NOMO-1 treated with DMSO at 0.1 percent for 48 hours (cell line): Measurements from ENCODE around the gene PRKCE.

Experiments
- DNase-seq: peaks from one replicate; lab custom pipeline; 2025; ENCODE audit not compliant: unreplicated experiment; lab: John Stamatoyannopoulos, UW

PRKCE gene

DNA sequence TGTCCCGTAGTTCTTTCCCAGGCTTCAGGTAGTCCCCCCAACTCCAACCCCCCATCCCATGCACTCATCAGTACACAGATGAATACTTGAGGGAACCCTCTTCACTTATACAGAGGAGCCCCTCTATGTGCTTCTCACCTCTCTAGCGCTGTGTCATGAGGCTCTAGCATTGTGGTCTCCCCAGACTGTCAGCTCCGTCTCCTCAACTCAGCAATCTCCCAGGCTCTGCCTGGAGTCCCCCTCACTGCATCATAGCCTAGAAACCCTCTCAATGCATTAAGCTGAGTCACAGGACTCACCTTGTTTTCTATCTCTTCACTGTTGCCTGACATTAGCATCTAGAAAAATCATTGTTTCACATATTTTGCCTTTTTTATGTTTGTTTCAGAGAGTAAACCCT lies 20.2 kb upstream of the PRKCE start:
- no peak for DNase-seq

DNA sequence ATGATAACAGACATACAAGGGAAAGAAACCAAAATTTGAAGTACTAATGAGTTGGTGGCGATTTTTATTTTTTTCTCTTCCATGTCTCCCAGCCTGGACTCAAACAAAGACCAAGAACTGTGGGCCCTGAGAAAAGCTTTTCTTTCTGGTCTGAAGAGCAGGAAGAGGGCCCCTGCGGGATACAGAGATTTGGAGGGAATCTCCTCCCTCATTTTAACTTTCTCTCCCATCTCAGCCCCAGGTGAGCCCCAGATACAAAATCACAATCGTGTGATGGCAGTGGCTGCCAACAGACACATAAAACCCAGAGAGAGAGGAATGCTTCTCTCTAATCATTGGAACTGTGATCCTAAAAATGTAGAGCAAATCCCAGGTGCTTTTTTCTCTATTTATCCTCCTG lies 19.5 kb upstream of the PRKCE start:
- no peak for DNase-seq

DNA sequence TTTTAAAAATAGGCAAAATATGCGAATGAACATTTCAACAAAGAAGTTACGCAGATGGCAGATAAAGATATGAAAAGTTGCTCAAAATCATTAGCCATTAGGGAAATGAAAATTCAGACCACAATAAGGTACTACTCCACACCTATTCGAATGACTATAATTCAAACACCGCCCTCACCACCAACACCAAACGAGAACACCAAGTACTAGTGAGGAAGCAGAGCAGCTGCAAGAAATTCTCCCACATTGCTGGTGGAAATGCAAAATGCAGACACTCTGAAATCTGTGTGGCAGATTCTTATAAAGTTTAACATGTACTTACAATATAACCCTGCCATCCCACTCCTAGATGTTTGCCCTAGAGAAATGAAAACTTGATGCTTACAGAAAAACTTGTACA lies 17.3 kb upstream of the PRKCE start:
- DNase-seq = no peak

DNA sequence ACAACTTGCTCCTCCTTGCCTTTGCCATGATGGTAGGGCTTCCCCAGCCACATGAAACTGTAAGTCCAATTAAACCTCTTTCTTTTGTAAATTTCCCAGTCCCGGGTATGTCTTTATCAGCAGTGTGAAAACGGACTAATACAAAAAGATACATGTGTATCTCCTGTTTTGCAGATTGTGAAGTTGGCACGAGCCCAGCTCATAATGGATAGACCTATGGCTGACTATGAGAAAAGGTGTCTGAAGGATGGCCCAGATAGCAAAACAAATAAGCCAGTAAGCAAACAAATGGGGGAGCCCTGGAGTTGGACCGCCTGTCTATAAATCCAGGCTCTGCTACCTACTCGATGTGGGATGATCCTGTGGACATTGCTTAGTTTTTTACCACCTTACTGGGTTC lies 15.5 kb upstream of the PRKCE start:
- no peak for DNase-seq

DNA sequence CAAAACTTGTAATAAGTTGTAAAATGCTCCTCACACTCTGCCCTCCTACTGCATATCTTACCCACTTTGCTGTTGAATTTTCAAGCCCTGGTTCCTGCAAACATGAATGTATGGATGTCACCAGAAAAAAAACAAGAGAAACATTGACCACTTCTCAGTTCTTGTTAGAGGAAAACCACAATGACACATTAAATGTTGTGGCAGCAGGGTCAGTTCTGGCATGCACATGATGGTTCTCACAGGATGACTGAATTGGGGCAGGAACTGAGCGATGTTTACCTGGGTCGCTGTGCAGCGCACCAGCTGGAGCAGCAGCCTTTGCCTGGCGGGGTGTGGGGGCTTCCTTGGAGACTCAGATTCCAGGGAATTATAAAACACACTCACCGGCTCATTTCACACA lies 14.0 kb upstream of the PRKCE start:
- DNase-seq = peak; percentile 87

DNA sequence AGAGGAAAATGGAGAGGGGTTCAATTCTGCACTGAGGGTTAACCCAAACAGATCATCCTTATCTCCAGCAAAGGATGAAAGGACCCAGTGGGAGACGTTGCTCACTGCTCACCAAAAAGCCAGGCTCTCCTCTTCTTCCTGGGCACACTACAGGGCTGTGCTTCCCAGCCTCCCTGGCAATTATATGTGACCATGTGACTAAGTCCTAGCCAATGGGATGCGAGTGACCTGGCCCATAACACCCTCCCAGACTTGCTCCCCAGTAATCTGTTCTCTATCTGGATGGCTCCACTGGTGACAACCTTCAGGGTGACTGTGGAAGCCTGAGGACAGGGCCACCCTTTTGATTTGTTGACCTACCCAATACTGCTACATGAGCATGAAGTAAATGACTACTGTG lies 10.9 kb upstream of the PRKCE start:
- no peak for DNase-seq

DNA sequence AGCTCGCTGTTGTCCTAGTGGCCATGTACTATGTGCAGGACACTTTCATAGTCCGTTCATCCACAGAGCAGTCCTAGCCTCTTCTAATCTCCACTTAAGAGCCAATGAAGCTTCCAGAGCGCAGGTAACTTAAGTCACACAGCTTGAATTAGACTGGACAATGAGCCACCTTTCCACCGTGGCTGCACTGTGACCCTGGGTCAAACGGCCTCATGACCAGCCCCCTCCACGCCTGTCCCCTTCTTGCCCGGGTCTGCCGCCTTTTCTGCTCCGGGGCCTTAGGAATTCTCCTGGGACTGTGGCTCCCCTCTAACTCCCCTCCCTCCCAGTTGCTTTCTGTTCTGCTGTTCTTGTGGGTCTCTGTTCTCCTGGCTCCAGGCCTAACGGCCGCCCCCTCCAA lies 8.4 kb upstream of the PRKCE start:
- DNase-seq = no peak

DNA sequence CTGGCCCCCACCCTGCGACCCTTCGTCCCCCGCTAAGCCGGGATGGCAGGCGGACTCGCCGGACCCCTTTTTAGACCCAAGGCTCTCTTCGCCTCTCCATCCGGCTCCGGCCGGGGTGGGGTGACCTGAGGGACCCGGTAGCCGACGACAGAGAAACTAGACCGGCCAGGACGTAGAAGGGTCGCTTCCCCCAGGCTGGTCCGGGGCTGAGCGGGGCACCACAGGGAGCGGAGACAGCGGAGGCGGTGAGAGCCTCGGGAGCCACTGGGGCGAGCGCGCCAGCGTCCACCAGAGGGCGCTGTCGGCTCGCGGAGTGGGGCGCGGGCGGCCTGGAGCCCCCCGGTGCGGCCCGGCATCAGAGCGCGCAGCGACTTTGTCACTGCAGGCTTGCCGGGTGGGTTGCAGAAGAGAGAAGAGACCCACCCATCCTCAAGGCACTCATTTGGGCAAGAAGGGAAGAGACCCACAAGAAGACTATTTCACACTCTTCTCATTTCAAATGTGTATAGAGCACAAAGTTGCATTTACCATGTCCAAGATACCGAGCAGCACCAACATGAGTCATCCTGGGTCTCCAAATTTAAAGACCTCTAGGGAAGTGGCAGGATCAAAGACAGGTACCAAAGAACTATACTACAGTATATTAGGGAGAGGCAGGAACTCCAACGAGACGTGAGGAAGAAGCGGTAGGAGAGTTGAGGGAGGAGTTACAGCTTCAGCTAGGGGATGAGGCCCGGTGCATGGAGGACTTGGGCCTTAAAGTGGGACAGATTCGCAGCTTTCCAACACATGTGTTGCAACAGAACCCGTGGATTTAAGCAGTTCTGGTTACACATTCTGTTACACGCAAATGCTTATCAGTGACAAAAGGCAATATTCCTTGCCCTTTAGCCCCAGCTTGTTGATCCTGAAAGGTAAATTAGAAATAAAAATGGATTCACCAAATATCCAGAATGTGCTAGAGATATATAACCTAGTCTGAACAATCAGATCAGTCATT lies 7.6 kb upstream of the PRKCE start:
- DNase-seq = peak; percentile 55

DNA sequence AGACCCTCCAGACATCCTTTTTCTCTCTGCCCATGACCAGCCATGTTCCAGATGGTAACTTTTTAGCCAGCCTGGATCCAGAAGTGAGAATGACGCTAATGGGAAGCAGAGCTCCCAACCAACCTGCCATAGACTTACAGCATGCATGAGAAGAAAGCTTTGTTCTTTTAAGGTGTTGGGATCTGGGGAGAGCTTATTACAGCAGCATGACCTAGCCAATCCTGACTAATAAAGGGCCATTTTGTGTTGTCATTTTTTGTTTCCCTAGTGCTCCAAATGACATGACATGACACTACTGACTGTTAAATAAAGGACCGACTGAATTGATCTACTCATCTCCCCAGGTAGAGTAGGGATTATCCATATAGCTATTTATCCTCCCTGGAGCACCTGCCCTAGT lies 5.2 kb upstream of the PRKCE start:
- no peak for DNase-seq

DNA sequence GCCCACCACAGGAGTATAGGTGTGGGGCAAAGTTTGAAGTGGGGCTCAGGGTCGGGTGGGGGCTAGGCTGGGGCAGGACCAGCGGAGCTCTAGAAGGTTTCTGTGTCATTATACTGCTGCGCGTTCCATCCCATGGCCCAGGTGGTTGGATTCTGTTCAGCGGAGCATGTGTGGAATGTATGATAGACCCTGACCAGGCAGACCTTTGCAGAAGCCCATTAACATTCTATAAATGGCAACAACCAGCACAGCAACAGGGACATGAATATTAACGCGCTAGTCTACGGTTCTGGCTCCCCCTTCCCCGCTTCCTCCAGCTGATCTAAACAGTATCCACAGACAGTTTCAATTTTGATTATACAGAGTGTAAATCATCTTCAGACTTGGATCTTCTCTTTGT lies 4.1 kb upstream of the PRKCE start:
- DNase-seq = no peak

DNA sequence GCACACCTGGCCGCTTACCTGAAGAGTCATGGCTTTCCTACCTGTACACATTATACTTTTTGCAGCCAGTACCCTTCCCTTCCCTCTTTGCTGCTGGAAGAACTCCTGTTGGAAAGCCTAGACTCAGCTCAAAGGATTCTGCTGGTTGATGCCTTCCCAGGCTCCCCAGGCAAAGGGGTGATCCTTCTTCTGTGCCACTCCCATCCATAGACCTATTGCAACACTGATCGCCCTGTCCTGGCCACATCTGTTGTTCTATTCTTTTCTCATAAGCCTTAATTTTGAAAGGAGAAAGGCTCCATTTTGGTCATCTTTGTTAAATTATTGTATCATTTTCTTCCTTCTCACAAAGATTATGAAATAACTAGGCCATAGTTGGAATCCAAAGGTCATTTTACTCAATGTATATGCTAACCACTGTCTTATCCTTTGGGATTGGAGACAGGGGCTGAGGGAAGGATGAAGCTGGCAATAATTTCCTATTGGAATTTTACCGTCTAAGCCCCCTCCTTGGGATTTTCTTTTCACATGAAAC lies 3.4 kb upstream of the PRKCE start:
- DNase-seq = no peak

DNA sequence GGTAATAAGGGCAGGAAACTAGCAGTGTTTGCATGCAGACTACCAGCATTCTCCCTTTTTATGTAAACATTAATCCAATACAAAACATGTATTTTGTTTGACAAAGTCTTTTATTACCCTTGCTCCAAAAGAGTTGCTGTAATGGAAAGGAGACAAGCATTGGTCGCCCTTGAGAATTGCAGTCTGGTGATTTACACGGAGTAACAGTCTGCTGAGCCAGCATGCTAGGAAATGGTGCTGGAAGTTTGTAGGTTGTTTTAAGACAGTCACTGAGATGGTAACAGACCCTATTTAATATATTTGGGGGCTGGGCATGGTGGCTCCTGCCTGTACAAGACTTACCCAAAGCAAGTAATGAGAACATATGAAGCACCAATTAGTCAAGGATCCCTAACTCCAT lies 2.8 kb upstream of the PRKCE start:
- DNase-seq = no peak

DNA sequence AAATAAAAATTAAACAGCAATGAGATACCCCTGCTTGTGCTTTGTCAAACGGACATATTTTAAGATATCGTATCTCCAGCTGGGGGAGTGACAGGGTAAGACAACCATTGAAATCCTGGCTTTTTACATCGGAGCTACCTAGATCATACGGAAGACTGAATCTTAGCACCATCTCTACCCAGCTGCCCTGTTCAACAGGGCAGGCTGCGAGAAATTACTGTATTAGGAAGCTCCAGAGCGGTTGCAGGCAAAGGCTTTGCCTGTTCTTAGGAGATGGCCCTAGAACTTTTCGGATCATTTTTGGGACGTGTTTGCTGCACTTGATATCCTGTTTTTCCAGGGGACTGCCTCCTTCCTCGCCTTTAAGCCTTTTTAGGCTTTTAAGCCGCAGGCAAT lies 2.0 kb upstream of the PRKCE start:
- no peak for DNase-seq

DNA sequence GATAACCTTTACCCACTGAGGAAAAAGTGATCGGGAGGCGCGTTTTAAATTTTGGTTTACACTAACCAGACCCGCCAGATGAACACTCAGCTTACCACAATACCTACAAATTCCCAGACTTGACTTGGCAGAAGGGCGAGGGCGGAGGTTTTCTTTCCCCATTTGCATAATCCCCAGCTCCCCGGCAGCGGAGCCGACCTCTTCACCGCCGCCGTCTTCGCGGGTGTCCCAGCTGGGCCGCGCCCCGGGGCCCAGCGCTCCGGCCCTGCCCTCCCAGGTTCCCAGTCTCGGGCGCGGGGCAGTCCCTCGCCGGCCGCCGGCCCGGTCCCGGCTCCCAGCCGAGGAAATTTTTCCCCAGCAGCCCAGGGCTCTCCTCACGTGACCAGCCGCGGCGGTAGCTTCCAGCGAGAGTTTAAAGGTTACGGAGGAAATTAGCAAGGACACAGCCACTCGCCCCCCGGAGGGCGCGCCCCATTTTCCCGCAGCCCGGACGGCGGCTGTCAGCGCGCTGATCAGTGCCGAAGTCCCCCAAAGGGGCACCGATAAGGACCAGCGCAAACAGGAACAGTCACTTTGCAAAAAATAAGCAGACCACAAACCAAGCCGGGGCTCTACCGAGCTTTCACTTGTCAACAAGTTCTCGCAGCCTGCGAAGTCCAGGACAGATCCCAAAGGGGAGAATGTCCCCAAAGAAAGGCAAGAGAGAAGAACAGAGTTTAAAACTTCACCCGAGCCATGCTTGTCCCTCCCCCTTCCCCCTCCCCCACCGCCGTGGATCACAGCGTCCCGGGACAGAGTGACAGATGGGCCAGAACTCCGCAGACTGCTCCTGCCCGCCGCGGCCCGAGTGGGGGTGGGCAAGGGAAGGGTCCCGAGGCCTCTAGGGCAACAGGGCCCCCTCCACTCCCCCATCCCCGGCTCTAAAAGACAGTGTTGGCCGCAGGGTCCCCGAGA lies 1.3 kb upstream of the PRKCE start:
- DNase-seq = peak; percentile 32

DNA sequence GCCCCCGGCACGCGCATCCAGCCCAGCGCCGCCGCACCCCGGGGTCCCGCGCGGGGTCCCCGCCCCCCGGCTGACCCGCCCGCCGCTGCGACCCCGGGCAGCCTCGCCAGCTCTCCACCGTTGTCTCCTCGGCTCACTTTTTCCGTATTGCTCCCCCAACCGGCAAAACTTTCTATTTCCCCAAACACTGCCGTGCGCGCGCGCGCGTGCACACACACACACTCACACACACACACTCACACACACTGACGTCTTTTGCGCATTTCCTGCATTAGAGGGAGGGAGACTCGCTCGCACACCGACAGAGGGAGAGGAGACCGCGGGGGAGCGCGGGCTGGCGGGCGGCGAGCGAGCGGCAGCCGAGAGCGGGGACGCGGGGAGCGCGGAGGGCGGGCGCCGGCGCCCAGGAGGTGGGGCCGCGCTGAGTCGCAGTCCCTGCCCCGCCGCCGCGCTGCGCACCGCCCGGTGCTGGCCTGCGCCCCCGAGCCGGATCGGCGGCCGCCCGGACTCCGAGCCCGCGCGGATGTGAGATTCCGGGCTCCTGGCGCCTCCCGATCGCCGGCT lies 542 bp upstream of the PRKCE start:
- peak; percentile 94 for DNase-seq

DNA sequence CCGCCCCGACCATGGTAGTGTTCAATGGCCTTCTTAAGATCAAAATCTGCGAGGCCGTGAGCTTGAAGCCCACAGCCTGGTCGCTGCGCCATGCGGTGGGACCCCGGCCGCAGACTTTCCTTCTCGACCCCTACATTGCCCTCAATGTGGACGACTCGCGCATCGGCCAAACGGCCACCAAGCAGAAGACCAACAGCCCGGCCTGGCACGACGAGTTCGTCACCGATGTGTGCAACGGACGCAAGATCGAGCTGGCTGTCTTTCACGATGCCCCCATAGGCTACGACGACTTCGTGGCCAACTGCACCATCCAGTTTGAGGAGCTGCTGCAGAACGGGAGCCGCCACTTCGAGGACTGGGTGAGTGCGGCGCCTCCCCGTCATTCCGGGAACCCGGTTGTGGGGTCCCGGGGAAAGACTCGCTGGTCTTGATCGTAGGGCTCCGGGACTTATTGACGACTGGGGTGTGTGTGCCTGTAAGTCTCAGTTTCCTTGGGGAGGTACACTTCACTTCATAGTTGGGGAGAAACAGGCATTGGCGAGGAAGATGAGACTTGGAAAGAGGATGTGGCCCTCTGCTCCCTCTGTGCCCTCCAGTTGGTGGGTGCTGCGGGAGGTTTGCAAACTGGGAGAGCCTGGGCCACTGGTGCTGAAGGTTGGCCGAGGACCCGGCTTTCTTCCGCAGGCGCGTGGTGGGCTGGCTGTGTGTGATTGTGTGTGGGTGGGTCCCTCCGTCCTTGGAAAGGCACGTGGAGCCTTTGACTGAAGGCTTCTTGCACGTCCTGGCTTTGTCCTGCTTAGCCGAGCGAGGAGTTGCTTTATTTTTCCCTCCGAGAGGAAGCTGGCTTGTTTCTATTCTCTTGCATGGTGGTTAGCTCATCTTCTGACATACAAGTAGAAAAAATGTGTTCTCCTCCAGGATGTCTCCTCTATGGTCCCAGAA lies 886 bp downstream of the PRKCE start:
- peak; percentile 40 for DNase-seq

DNA sequence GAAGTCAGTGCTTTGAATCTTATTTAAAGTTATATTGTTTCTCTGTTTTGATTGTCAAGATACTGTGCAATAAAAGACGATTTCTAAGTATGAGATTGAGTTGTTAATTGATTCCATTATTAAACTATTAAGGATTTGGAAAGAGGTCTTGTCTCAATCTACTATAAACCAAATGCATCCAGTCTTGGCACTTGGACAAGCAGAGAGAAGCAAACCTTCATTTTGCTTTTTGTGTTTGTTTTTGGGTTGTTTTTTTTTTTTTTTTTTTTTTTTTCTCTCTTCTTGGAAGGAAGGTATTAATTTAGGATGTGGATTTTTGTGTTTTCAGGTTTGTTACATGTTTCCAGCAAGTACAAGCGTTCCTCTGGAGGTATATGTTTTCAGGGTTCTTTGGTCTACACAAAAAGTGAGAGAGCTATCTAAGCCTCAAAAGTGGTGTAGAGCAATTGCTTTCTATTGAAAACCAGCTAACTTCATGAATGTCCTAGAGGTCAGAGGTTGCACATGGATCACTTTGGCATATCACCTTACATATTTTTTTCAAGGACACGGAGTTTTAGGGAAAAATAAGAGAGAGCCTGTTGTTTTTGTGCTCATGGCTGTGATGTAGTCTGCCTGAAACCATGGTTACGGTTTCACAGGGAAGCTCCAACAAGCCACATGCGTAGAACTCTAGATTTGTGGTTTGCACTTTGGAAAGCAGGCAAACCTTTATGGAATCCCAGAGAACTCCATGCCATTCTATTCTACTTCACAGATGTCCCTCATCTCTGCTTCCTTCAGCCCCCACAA lies 1.8 kb downstream of the PRKCE start:
- DNase-seq = no peak

DNA sequence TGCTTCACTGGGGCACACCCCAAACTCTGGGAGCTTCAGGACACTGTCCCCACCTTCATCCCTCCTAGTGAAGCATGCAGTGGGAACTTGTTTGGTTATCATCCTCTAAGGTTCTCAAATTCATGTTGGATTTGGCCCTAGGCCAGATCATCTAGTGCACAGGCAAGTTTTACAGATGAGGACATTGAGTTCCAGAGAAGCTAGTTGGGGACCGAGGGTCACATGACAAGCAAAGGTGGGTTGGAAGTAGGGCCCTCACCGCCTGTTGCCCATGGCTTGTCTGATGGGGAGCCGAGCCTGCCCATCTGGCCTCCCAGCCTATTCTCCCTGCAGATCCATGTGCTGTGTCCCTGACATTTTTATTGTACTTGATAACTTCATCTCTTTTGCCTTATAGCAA lies 2.8 kb downstream of the PRKCE start:
- DNase-seq = no peak

DNA sequence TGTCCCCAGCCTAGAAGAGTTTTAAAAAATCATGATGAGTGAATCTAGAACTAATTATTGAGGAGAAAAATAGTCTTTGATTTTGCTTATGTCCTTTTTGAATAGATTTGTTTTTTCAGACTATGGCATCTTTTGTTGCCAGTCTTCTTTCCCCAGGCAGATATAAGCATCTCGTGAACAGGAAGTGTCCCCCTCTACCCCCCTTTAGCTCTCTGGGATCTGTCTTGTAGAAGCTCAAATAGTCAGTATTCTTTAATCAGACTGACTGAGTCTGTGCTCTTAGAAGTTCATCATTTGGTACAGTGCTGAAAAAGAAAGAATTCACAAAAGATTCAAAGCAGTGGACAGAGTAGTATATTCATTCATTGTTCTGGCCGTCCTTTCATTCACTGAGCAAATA lies 10.4 kb downstream of the PRKCE start:
- no peak for DNase-seq
